Umbilical cord (tissue), 2 donors: Measurements from ENCODE around the gene GPR137. TPM values are rescaled to one million over a fixed set of nuclear protein-coding genes. Genes with fewer than 3 reads are reported as not detected.

ENCODE experiments used
- DNase-seq: peaks from one replicate; pipeline ENCODE4 v3.0.0-alpha.2; 2015; ENCODE audit warnings: low spot score
- total RNA-seq: library from RNA; depleted of rRNA; stranded (reverse); fragments of >200 nt; gene quantifications from one replicate; pipeline ENCODE4 v1.2.3, GENCODE V29; 2014; ENCODE audit warnings: low replicate concordance; ENCODE audit not compliant: insufficient read depth

The GPR137 gene
- total RNA-seq, 1 donor from 2014 or later, result 0.48 TPM

- no peak for DNase-seq
Observed at GRCh38 chr11:64263947-64264317, 21.7 kb upstream of the GPR137 start.

GRCh38 chr11:64264371-64264852 lies 21.2 kb upstream of the GPR137 start:
- peak; percentile 81 for DNase-seq

- no peak for DNase-seq
Observed at GRCh38 chr11:64265176-64266160, 20.2 kb upstream of the GPR137 start.

DNA sequence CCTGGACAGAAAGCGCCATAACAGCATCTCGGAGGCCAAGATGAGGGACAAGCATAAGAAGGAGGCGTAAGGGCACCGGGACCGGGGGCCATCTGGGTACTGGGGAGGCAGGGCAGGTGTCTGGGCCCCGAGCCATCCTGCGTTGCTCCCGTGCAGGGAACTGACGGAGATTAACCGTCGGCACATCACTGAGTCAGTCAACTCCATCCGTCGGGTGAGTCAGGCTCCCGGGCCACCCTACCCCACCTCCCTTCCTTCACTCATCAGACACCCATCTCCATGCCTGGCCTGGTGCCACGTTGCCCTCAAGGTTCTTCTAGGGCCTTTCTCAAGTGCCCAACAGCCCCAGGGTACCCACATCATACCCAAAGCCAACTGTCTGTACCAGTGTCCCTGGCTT lies 19.3 kb upstream of the GPR137 start:
- DNase-seq, result no peak

- DNase-seq, result no peak
Observed at GRCh38 chr11:64267207-64267945, 18.3 kb upstream of the GPR137 start.

GRCh38 chr11:64268025-64268892 lies 17.4 kb upstream of the GPR137 start:
- peak; percentile 90 for DNase-seq

DNA sequence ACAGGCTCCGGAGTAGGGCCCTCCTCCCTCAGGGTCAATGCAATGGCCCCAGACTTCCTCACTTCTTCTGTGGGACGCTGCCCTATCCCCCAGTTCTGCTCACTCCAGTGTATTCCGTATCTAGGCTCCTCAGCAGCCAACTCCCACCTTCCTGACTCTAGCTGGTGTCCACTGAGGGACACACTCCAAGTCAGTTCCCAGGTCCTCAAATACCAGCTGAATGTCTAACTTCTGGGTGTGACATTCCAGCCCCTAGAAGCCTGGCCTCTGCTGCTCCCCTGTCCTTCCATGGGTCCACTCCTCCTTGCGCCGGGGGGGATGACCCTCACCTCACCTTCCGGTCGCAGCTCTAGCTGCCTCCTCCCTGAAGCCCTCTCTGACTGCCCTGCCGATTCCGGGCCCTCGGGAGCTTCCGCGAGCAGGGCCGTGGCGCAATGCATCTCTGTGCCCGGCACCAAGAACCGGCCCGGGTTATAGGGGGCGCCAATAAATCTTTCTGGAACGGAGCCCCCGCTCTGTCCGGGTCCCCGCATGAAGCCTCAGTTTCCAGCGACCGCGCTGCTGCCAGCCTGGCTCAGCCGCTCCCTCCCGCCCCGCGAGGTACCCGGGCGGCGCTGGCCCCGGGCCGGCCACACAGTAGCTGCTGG lies 16.6 kb upstream of the GPR137 start:
- no peak for DNase-seq

DNA sequence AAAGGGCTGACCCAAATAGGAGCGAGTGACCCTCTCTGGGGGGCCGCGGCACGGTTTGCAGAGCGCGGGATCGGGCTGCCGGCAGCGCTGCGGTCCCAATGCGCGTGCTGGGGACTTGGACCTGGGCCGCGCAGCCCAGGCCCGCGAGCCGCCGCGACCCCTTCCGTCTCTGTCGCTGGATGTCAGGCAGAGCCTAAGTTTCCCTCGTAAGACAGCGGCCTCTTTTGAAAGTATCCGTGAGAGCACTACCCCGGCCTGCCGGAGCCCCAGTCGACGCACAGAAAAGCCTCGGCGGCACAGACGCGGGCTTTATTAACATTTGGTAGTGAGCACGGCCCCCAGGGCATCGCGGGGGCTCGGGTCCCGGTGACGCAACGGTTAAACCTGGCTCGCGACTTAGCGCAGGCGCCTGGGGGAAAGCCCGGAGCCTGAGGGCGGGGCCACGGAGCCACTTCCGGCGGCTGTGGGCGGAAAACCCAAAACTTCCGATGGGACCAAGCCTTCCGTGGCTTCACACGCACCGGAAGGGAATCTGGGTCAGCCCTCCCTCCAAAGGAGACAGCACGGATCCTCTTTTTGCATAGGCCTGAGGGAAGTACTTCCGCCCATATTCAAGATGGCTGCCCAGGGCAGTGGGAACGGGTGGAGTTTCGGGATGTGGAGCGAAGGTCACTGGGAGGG lies 16.0 kb upstream of the GPR137 start:
- peak; percentile 100 for DNase-seq

- no peak for DNase-seq
Observed at GRCh38 chr11:64275031-64275800, 10.4 kb upstream of the GPR137 start.

DNA sequence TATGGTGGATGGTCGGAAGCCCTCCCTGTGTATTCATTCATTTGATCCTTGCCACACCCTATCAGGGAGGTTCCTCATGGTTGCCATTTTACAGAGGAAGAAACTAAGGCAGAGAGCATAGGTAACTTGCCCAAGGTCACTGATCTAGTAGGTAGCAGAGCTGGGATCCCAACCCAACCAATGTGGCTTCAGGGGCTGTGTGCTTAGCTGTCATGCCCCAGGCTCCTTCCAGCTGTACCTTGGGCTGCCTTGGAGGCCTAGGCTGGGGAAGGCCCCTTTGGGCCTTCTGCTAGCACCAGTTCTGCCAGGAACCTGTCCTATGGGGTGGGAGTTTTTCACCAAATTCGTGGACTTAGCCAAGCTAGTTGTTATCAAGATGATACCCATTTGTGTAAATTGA lies 9.8 kb upstream of the GPR137 start:
- DNase-seq, result no peak

- no peak for DNase-seq
Observed at GRCh38 chr11:64276653-64277431, 8.8 kb upstream of the GPR137 start.

DNA sequence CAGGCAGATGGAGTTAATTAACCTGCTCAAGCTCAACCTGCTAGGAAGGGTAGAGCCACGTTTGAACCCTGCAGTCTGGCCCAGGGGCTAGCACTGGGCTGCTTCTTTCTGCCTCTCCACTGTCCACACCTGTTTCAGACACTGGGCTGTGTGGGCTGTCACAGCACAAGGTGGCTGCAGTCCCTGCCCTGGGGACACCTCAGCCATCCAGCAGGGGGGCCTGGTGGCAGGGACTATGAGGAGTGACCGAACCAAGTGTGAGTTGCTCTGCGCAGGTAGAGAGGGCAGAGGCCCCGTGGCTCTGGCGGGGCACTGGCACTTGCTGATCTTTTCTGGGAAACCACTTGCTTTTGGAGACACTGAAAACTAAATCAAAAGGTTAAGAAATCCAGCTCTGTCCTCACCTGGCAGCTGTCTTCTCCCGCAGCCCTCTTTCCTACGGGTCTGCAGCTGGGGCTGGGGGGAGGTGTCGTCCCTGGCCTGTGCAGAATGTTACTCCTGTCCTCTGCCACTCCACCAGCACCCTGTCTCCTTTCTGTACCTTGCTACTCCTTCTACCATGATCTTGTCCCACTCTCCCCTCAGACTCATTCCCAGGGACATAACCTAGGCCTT lies 7.0 kb upstream of the GPR137 start:
- DNase-seq, result no peak

DNA sequence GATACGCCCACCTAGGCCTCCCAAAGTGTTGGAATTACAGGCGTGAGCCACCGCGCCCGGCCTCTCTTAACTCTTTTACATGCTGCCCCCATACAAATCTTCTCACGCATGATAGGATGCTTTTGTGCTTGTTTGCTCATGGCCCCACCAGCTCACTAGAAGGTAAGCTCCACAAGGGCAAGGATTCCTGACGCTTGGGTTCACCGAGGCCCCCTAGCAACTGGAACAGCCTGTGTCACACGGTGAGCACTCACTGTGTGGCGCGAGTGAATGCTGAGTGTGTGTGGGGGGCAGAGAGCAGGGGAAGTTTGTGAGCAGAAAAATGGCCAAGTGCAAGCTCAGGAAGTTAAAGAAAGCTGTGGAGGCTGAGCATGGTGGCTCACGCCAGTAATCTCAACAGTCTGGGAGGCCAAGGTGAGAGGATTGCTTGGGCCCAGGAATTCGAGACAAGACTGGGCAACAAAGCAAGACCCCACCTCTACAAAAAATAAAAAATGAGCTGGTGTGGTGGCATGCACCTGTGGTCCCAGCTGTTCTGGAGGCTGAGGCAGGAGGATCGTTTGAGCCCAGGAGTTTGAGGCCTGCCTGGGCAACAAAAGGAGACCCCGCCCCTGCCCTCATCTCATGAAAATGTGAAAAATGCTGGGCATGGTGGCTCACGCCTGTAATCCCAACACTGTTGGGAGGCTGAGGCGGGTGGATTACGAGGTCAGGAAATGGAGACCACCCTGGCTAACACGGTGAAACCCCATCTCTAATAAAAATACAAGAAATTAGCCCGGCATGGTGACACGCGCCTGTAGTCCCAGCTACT lies 3.5 kb upstream of the GPR137 start:
- no peak for DNase-seq

DNA sequence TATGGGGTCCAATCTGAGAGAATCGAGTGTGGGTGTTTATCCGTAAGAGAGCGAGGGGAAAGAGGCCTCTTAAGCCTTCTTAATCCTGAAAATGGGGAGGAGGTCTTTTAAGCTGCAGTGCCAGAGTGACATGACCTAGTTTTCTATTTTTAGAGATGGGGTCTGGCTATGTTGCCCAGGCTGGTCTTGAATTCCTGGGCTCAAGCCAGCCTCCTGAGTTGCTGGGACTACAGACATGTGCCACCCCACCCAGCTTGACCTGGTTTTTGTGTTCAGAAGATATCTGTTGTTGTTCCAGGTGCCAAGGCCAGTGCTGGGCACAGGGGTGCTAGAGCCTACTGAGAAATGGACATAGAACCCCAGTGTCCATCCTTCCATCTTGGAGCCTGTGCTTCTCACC lies 2.6 kb upstream of the GPR137 start:
- DNase-seq, result no peak

- peak; percentile 97 for DNase-seq
Observed at GRCh38 chr11:64284048-64284961, 1.3 kb upstream of the GPR137 start, which contains the start of gene BAD. TSS of gene BAD (minus strand) at chr11:64284665. CDS start at chr11:64284368, 297 bp downstream.
